HepG2 (cell line): Measurements from ENCODE around the gene PC. TPM values are rescaled to one million over a fixed set of nuclear protein-coding genes. Genes with fewer than 3 reads are reported as not detected.

Experiments used
- ASH2L ChIP-seq: fragments of 300-600, 200-600 bp; sonication (generic); IDR thresholded peaks from 2 replicates; pipeline ENCODE4 v1.7.0; 2017; ENCODE audit warnings: low read depth, mild to moderate bottlenecking, moderate library complexity, mixed read lengths, low read length; ENCODE audit not compliant: insufficient read length
- EEA1 ChIP-seq: sonication (generic); formaldehyde crosslinking; IDR thresholded peaks from 2 replicates; pipeline ENCODE4 v1.5.1; 2020; ENCODE audit warnings: mild to moderate bottlenecking, missing genetic modification reagents, borderline replicate concordance
- FOSL1 ChIP-seq: sonication (generic); formaldehyde crosslinking; IDR thresholded peaks from 2 replicates; pipeline ENCODE4 v1.9.0; 2021; ENCODE audit warnings: missing genetic modification reagents, borderline replicate concordance
- GTF3A ChIP-seq: sonication (generic); formaldehyde crosslinking; conservative IDR thresholded peaks from 2 replicates; pipeline ENCODE4 v1.4.0; 2020; ENCODE audit warnings: mild to moderate bottlenecking, missing genetic modification reagents
- HMG20A ChIP-seq: IDR thresholded peaks from 2 replicates; pipeline ENCODE4 v1.6.1; 2016; ENCODE audit warnings: borderline replicate concordance
- MXI1 ChIP-seq: IDR thresholded peaks from 3 replicates; pipeline ENCODE4 v1.6.1; 2012; ENCODE audit warnings: low read depth, low read length, inconsistent platforms, borderline replicate concordance
- NFYB ChIP-seq: sonication (generic); formaldehyde crosslinking; IDR thresholded peaks from 2 replicates; pipeline ENCODE4 v1.4.0; 2020; ENCODE audit warnings: missing genetic modification reagents
- PCBP1 ChIP-seq: fragments of 200-400 bp; formaldehyde crosslinking; IDR thresholded peaks from 2 replicates; pipeline ENCODE4 v1.6.1; 2017; ENCODE audit warnings: mild to moderate bottlenecking, low read depth, low read length, borderline replicate concordance
- RBAK ChIP-seq: sonication (generic); formaldehyde crosslinking; IDR thresholded peaks from 2 replicates; pipeline ENCODE4 v1.5.1; 2020; ENCODE audit warnings: mild to moderate bottlenecking, missing genetic modification reagents
- SMARCC2 ChIP-seq: fragments of 450-650 bp; IDR thresholded peaks from 2 replicates; pipeline ENCODE4 v1.6.1; 2017; ENCODE audit warnings: antibody characterized with exemption, mild to moderate bottlenecking
- SOX6 ChIP-seq, 2 experiments: fragments of 450-650 bp in 1 of 2; sonication (generic) in 1 of 2; formaldehyde crosslinking in 1 of 2; IDR thresholded peaks; 2 replicates each; pipeline versions ENCODE4 v1.4.0 to v1.6.1; 2017 to 2020; ENCODE audit warnings: antibody characterized with exemption in 1 of 2, mild to moderate bottlenecking in 1 of 2, missing genetic modification reagents in 1 of 2
- TGIF2 ChIP-seq: IDR thresholded peaks from 2 replicates; pipeline ENCODE4 v1.6.1; 2016; ENCODE audit warnings: control low read depth, missing compliant biosample characterization
- THAP11 ChIP-seq: IDR thresholded peaks from 2 replicates; pipeline ENCODE4 v1.6.1; 2016; ENCODE audit warnings: missing biosample characterization, missing genetic modification reagents
- THRA ChIP-seq: sonication (generic); formaldehyde crosslinking; IDR thresholded peaks from 2 replicates; pipeline ENCODE4 v1.4.0; 2020; ENCODE audit warnings: missing genetic modification reagents, borderline replicate concordance
- ZGPAT ChIP-seq: IDR thresholded peaks from 2 replicates; pipeline ENCODE4 v1.6.1; 2016; ENCODE audit warnings: mild to moderate bottlenecking
- ZNF143 ChIP-seq: sonication (generic); formaldehyde crosslinking; IDR thresholded peaks from 2 replicates; pipeline ENCODE4 v1.4.0; 2020; ENCODE audit warnings: missing genetic modification reagents
- ZNF335 ChIP-seq: sonication (generic); formaldehyde crosslinking; IDR thresholded peaks from 2 replicates; pipeline ENCODE4 v1.4.0; 2020; ENCODE audit warnings: missing genetic modification reagents
- ZNF343 ChIP-seq: sonication (generic); formaldehyde crosslinking; IDR thresholded peaks from 2 replicates; pipeline ENCODE4 v1.4.0; 2020; ENCODE audit warnings: mild to moderate bottlenecking, missing genetic modification reagents
- ZNF556 ChIP-seq: sonication (generic); formaldehyde crosslinking; IDR thresholded peaks from 2 replicates; pipeline ENCODE4 v1.4.0; 2020; ENCODE audit warnings: mild to moderate bottlenecking, missing genetic modification reagents, borderline replicate concordance
- ZSCAN22 ChIP-seq: sonication (generic); formaldehyde crosslinking; IDR thresholded peaks from 2 replicates; pipeline ENCODE4 v1.4.0; 2020; ENCODE audit warnings: mild to moderate bottlenecking, missing genetic modification reagents
- polyA plus RNA-seq, 8 experiments: library from polyadenylated mRNA; depleted of rRNA in 3 of 8; stranded (reverse) in 7 of 8; unstranded in 1 of 8; fragments of >200 nt; fragmentation: Illumina TruSeq in 4 of 8; extraction: Trizol in 4 of 8; gene quantifications; 2 replicates each; pipeline versions ENCODE4 v1.2.1 to v1.2.3, GENCODE V29; 2011 to 2016; ENCODE audit warnings: low read depth in 4 of 8, missing spikeins in 1 of 8, mixed read lengths in 1 of 8; ENCODE audit not compliant: insufficient read depth in 1 of 8
- total RNA-seq, 5 experiments: library from RNA; depleted of rRNA; stranded (reverse); fragments of >200 nt; fragmentation: Illumina TruSeq; extraction: Trizol; gene quantifications; 2 replicates each; pipeline ENCODE4 v1.2.3, GENCODE V29; 2016; ENCODE audit warnings: low read depth in 1 of 5
- TF ChIP-seq, protein P1 (sequence below), 2 experiments: sonication (generic) in 1 of 2; formaldehyde crosslinking in 1 of 2; IDR thresholded peaks; 2 replicates each; pipeline versions ENCODE4 v1.6.1 to v1.9.0; 2014 to 2022; ENCODE audit warnings: antibody characterized with exemption in 1 of 2, borderline replicate concordance in 1 of 2, inconsistent platforms in 1 of 2, low read depth in 1 of 2, missing genetic modification reagents in 1 of 2

PC gene
- total and polyA plus RNA-seq, 2 of the 13 experiments (the other 11 are each of a cell fraction or from before 2014, with no cell fraction given) = 29.0 to 39.0 TPM

DNA sequence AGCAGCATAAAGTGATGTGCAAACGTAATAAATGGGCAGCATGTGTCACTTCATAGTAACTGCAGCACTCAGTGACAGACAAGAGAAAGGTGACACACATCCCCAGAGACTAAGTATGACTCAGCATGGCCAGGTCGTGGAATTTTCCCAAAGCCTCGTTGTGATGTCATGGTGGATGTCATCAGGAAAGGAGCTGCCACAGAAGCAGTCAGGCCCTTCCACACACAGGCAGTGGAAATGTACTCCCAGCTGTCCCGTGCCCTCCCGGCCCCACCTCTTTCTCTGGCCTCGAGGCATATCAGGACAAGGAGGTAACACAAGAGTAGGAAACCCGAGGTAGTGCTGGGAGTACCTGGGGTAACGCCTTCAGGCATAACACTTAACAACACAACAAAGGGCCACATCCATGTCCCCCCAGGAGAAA, 8.1 kb downstream of the PC start (continued):
- TF ChIP-seq THRA (peak; percentile 85; the same call in 1 of the 2 replicates), EEA1 (CRISPR knock-in tag) (no peak), GTF3A (no peak), TGIF2 (CRISPR knock-in tag) (peak; percentile 78; the same call in 1 of the 2 replicates), RBAK (CRISPR knock-in tag) (peak; percentile 90), ZGPAT (CRISPR knock-in tag) (peak; percentile 41; the same call in 1 of the 2 replicates), THAP11 (CRISPR knock-in tag) (peak; percentile 50; the same call in 1 of the 2 replicates), PCBP1 (no peak), ZNF143 (no peak), HMG20A (CRISPR knock-in tag) (peak; percentile 30; the same call in 1 of the 2 replicates), MXI1 (peak; percentile 50; the same call in 1 of the 3 replicates), ZNF343 (no peak), ZNF335 (peak; percentile 39; the same call in 1 of the 2 replicates), SMARCC2 (no peak), ASH2L (no peak), NFYB (CRISPR knock-in tag) (no peak), ZSCAN22 (CRISPR knock-in tag) (no peak), ZNF556 (CRISPR knock-in tag) (no peak), SOX6 (IDR thresholded peaks at IDR 0.05) (no peak), SOX6 (CRISPR knock-in tag; IDR thresholded peaks at IDR 0.05) (0 out of 2 replicates have a peak, but pooled peaks have one; percentile 22), FOSL1 (CRISPR knock-in tag) (no peak)
- TF ChIP-seq, protein P1, sequence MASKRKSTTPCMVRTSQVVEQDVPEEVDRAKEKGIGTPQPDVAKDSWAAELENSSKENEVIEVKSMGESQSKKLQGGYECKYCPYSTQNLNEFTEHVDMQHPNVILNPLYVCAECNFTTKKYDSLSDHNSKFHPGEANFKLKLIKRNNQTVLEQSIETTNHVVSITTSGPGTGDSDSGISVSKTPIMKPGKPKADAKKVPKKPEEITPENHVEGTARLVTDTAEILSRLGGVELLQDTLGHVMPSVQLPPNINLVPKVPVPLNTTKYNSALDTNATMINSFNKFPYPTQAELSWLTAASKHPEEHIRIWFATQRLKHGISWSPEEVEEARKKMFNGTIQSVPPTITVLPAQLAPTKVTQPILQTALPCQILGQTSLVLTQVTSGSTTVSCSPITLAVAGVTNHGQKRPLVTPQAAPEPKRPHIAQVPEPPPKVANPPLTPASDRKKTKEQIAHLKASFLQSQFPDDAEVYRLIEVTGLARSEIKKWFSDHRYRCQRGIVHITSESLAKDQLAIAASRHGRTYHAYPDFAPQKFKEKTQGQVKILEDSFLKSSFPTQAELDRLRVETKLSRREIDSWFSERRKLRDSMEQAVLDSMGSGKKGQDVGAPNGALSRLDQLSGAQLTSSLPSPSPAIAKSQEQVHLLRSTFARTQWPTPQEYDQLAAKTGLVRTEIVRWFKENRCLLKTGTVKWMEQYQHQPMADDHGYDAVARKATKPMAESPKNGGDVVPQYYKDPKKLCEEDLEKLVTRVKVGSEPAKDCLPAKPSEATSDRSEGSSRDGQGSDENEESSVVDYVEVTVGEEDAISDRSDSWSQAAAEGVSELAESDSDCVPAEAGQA (IDR thresholded peaks at IDR 0.05; ENCODE audit: low read depth) = peak; percentile 83
- TF ChIP-seq, protein P1 (CRISPR knock-in tag; IDR thresholded peaks at IDR 0.05; ENCODE audit: borderline replicate concordance) = no peak
